ES-I3 (cell line): ENCODE measurements around the gene SARDH.

Experiments
- H3K36me3 ChIP-seq: 2 replicates; pipeline ENCODE4 v1.6.1; 2013; ENCODE audit warnings: mild to moderate bottlenecking, low read length, control low read depth, moderate library complexity; ENCODE audit not compliant: insufficient read depth
- H3K4me1 ChIP-seq: 2 replicates; pipeline ENCODE4 v1.6.1; 2013; ENCODE audit warnings: mild to moderate bottlenecking, control low read depth, low read length; ENCODE audit not compliant: insufficient read depth
- H3K9ac ChIP-seq: 2 replicates; pipeline ENCODE4 v1.6.1; 2013; ENCODE audit warnings: low read depth, mild to moderate bottlenecking, low read length, moderate library complexity
- H3K9me3 ChIP-seq: 2 replicates; pipeline ENCODE4 v1.6.1; 2013; ENCODE audit warnings: mild to moderate bottlenecking, low read length, moderate library complexity; ENCODE audit not compliant: control insufficient read depth, insufficient read depth

The SARDH gene

GRCh38 chr9:133713150-133713959 is 24.8 kb downstream of the SARDH start:
- Histone ChIP-seq H3K9me3 (no peaks in the 10 kb centered on the region), H3K4me1 (peaks cover 36% of the 10 kb centered on the region; the same call in 1 of the 2 replicates), H3K9ac (no peak overlapping the region)

GRCh38 chr9:133712221-133713100 is 25.7 kb downstream of the SARDH start:
- H3K9me3 ChIP-seq = no peaks in the 10 kb centered on the region
- no peaks in the 10 kb centered on the region for H3K36me3 ChIP-seq
- peaks cover 36% of the 10 kb centered on the region; the same call in 1 of the 2 replicates for H3K4me1 ChIP-seq
- no peak overlapping the region for H3K9ac ChIP-seq

More at GRCh38 chr9:133713150-133713959, 24.8 kb downstream of the SARDH start:
- H3K36me3 ChIP-seq = no peaks in the 10 kb centered on the region

- Histone ChIP-seq H3K36me3 (no peaks in the 10 kb centered on the region), H3K9ac (no peak overlapping the region), H3K4me1 (peaks cover 36% of the 10 kb centered on the region; the same call in 1 of the 2 replicates), H3K9me3 (no peaks in the 10 kb centered on the region)
These were observed 26.5 kb downstream of the SARDH start for GRCh38 chr9:133711428-133712220.

- peaks cover 32% of the 10 kb centered on the region; the same call in 1 of the 2 replicates for H3K4me1 ChIP-seq
- no peaks in the 10 kb centered on the region for H3K36me3 ChIP-seq
- H3K9me3 ChIP-seq = no peaks in the 10 kb centered on the region
- H3K9ac ChIP-seq = no peak overlapping the region
These were observed 27.3 kb downstream of the SARDH start for GRCh38 chr9:133710661-133711427.

GRCh38 chr9:133709691-133710571 is 28.2 kb downstream of the SARDH start:
- H3K9me3 ChIP-seq = no peaks in the 10 kb centered on the region

GRCh38 chr9:133709015-133709611 is 29.0 kb downstream of the SARDH start:
- Histone ChIP-seq H3K9ac (no peak overlapping the region), H3K4me1 (peaks cover 15% of the 10 kb centered on the region; the same call in 1 of the 2 replicates), H3K9me3 (no peaks in the 10 kb centered on the region), H3K36me3 (no peaks in the 10 kb centered on the region)

More at GRCh38 chr9:133709691-133710571, 28.2 kb downstream of the SARDH start:
- Histone ChIP-seq H3K36me3 (no peaks in the 10 kb centered on the region), H3K9ac (no peak overlapping the region), H3K4me1 (peaks cover 23% of the 10 kb centered on the region; the same call in 1 of the 2 replicates)

GRCh38 chr9:133708246-133709014 is 29.7 kb downstream of the SARDH start:
- Histone ChIP-seq H3K9ac (no peak overlapping the region), H3K36me3 (no peaks in the 10 kb centered on the region), H3K4me1 (peaks cover 9% of the 10 kb centered on the region; the same call in 1 of the 2 replicates), H3K9me3 (no peaks in the 10 kb centered on the region)

GRCh38 chr9:133707763-133708245 is 30.3 kb downstream of the SARDH start:
- Histone ChIP-seq H3K9ac (no peak overlapping the region), H3K4me1 (peaks cover 4% of the 10 kb centered on the region; the same call in 1 of the 2 replicates), H3K9me3 (no peaks in the 10 kb centered on the region), H3K36me3 (no peaks in the 10 kb centered on the region)

GRCh38 chr9:133707065-133707762 is 30.9 kb downstream of the SARDH start:
- Histone ChIP-seq H3K36me3 (no peaks in the 10 kb centered on the region), H3K9ac (no peak overlapping the region), H3K4me1 (peaks cover 4% of the 10 kb centered on the region; the same call in 1 of the 2 replicates), H3K9me3 (no peaks in the 10 kb centered on the region)

GRCh38 chr9:133706307-133707050 is 31.7 kb downstream of the SARDH start:
- no peak overlapping the region for H3K9ac ChIP-seq
- H3K36me3 ChIP-seq = no peaks in the 10 kb centered on the region
- no peaks in the 10 kb centered on the region for H3K9me3 ChIP-seq
- peaks cover 4% of the 10 kb centered on the region; the same call in 1 of the 2 replicates for H3K4me1 ChIP-seq

- no peaks in the 10 kb centered on the region; the same call in 1 of the 2 replicates for H3K4me1 ChIP-seq
- H3K9ac ChIP-seq = no peak overlapping the region
- H3K36me3 ChIP-seq = no peaks in the 10 kb centered on the region
- no peaks in the 10 kb centered on the region for H3K9me3 ChIP-seq
These were observed 32.6 kb downstream of the SARDH start for GRCh38 chr9:133705576-133705975.
